HG03025 (cell line): ENCODE data around the gene UFSP1.
"Not testable (repeated sequence)": the region's sequence is repeated elsewhere in the genome, so short reads cannot be mapped to it uniquely, and the experiment has no call there.

Experiments used
- ATAC-seq: cut with Tn5 transposase; IDR thresholded peaks from one replicate; pipeline ENCODE4 v1.9.1; 2021; ENCODE audit warnings: mild to moderate bottlenecking, moderate library complexity; ENCODE audit not compliant: unreplicated experiment, low FRiP score

The UFSP1 gene

DNA sequence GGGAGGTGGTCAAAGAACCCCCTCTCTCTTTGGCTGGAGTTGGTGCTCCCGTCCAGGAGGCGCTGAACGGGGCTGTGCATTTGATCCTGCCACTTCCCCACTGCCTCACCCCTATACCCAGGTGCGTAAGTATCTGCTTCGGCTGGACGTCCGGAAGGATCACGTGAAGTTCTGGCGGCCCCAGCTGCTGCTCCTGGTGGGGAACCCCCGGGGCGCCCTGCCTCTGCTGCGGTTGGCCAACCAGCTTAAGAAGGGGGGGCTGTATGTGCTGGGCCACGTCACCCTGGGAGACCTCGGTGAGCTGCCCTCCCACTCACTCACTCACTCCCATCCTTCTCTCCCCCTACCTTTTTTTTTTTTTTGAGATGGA, 27.9 kb downstream of the UFSP1 start:
- no peak for ATAC-seq

DNA sequence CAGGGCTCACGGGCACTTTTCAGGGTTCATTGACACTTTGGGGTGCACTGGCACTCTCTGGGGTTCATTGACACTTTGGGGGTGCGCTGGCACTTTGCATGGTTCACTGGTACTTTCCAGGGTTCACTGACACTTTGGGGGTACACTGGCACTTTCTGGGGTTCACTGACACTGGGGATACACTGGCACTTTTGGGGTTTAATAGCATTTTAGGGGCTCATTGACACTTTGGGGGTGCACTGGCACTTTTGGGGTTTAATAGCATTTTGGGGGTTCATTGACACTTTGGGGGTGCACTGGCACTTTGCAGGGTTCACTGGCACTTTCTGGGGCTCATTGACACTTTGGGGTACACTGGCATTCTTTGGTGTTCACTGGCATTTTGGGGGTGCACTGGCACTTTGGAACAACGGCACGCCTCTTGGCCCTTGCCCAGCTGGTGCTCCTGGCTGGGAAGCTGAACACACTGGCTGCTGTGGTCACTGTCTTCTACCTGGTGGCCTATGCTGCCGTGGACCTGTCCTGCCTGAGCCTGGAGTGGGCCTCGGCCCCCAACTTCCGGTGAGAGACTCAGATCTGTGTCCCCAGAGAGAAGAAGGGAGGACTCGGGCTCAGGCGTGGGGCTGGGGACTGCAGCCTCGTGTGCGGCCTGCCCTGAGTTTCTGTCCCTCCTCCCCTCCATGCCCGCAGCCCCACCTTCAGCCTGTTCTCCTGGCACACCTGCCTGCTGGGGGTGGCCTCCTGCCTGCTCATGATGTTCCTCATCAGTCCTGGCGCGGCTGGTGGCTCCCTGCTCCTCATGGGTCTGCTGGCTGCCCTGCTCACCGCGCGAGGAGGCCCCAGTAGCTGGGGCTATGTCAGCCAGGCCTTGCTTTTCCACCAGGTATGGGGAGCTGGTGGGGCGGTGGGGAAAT, 28.6 kb downstream of the UFSP1 start:
- no peak for ATAC-seq

DNA sequence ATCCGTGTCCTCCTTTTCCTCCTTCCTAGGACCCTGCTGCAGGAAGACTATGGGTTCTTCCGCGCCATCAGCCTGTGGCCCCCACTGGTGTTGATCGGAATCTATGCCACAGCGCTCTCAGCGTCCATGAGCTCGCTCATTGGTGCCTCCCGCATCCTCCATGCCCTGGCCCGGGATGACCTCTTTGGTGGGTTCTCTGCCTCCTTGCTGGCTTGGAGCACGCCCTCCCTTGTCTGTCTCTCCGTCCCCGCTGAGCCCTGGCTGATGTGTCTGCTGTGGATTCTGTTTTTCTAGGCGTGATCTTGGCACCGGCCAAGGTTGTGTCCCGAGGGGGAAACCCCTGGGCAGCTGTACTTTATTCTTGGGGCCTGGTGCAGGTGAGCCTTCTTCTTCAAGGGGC, 29.7 kb downstream of the UFSP1 start:
- no peak for ATAC-seq

DNA sequence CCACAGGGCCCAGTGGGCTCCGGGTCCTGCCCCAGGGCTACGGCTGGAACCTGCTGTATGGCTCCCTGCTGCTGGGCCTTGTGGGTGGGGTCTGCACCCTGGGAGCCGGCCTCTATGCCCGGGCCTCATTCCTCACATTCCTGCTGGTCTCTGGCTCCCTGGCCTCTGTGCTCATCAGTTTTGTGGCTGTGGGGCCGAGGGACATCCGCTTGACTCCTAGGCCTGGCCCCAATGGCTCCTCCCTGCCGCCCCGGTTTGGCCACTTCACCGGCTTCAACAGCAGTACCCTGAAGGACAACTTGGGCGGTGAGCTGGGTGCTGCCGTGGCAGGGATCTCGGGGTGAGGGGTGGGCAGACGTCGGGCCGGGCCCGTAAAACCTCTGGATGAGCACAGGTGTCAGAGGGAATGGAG, 32.6 kb downstream of the UFSP1 start:
- no peak for ATAC-seq

DNA sequence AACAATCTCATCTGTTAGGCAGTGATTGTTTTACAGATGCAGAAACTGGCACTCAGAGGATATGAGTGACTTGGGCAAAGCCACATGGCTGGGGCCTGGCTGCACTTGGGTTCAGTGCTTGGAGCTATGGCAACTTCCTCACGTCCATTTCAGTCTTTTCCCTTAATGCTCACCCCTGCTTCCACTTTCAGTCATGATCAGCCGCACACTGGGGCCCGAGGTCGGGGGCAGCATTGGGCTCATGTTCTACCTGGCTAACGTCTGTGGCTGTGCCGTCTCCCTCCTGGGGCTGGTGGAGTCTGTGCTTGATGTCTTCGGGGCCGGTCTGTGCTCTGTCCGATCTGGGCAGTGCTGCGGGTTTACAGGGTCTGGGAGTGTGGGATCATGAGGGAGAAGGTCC, 34.0 kb downstream of the UFSP1 start:
- no peak for ATAC-seq

DNA sequence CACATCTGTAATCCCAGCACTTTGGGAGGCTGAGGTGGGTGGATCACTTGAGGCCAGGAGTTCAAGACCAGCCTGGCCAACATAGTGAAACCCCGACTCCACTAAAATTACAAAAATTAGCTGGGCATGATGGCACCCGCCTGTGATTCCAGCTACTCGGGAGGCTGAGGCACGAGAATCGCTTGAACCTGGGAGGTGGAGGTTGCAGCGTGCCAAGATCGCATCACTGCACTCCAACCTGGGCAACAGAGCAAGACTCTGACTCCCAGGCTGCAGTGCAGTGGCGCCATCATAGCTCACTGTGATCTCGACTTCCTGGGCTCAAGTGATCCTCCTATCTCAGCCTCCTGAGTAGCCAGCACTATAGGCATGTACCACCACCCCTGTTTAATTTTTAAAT, 34.6 kb downstream of the UFSP1 start:
- ATAC-seq, result not testable (repeated sequence)

DNA sequence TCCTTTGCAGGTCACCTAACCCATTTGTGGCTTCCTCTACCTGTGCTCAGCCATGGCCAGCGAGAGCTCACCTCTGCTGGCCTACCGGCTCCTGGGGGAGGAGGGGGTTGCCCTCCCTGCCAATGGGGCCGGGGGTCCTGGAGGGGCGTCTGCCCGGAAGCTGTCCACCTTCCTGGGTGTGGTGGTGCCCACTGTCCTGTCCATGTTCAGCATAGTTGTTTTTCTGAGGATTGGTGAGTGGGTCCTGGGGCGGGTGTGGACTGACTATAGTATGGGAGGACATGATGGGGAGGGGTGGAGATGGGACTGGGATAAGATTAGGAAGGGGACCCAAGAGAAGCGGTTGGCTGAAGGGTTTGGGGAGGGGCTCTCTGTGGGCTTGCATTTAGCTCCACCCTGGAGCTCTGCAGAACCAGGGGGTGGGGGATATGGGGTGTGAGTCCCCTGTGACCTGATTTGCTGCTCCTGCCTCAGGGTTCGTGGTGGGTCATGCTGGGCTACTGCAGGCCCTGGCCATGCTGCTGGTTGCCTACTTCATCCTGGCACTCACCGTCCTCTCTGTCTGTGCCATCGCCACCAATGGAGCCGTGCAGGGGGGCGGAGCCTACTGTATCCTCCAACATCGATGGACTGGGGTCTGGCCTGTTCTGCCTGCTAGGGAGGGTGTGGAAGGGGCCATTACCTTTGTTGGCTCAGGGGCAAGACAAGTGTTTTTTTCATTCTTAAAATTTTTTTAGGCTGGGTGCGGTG, 35.2 kb downstream of the UFSP1 start:
- ATAC-seq, result no peak

DNA sequence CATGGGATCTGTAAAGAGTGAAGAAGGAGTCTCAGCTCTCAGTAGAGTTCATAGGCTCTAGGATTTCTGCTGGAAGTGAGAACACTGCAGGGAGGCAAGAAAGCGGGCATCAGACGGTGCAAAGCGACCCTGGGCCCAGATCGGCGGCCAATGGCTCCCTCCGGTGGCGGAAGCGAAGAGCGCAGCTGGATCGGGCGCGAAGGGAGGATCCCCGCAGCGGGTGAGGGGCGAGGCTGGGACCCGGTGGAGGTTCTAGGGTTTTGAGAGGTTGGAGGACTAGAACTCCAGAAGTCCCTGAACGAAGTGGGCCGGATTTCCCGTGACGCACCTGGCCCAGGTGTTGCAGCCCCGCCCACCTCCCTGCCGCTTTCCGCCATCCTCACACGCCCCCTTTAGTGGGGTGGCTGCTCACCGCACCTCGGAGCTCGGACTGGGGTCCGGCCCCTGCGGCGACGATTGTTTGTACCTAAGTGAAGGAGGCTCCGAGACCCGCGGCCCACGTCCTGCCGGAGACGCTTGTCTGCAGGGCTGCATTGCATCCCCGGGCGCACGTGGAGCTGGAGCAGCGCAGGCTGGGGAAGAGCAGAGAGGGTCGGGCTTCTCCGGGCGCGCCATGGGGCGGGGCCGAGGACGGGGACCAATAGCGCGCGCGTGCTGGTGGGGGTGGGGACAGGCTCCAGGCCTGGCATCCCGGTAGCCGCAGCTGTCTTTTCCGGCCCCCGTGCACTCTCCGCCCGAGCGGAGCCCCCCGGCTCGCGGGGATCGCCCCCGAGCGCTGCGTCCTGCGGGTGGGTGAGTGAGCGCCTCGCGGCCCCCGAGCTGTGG, 37.3 kb downstream of the UFSP1 start, which contains the start of gene SLC12A9:
Gene SLC12A9, plus strand, starts transcription at position 666 of the 825 bp plus-strand sequence. CDS start 1,485 bp downstream, outside the sequence.
- ATAC-seq, result peak; percentile 92

DNA sequence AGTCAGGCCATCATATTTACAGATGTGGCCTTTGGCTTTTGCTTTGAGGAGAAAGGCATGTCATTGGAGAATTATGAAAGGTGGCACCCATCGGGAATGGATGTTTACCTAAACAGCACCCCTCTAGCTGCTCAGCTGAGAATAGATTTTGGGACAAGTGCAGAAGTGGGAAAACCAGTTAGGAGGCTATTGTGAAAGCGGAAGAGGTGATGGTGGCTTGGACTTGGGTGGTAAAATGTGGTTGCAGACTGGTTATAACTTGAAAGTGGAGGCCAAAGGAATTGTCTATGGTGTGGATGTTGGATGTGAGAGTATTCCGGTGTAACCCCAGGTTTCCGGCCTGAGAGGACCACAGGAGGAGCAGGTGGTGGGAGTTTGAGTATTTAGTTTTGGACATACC, 42.2 kb downstream of the UFSP1 start:
- no peak for ATAC-seq

DNA sequence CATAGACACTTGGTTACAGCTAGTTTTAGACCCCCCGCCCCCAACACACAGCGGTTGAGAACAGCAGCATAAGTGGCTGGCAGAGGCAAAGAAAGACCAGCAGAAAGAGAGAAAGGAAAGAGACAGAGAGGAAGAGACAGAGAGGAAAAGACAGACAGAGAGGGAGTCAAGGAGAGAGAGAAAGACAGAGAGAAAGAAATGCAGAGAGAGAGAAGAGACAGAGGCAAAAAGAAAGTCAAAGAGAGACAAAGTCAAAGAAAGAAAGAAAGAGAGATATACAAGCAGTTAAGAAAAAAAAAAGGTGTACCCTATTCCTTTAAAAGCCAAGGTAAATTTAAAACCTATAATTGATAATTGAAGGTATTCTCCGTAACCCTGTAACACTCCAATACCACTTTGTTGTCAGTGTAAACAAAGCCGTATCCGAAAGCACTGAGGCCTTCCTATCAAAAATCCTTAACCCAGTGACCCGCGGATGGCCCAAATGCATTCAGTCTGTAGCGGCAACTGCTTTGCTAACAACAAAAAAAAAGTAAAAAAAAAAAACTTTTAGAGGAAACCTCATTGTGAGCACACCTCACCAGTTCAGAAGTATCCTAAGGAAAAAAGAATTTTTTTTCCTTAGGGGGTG, 48.9 kb downstream of the UFSP1 start:
- no peak for ATAC-seq

DNA sequence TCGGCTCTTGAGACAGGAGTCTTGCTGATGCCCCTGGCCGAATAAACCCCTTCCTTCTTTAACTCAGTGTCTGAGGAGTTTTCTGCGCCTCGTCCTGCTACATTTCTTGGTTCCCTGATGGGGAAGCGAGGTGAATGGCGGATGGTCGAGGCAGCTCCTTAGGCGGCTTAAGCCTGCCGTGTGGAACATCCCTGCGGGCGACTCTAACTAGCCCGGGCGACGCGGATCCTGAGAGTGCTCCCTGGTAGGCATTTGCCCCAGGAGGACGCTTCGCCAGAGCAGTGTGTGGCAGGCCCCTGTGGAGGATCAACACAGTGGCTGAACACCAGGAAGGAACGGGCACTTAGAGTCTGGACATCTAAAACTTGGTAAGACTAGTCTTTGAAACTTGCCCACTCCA, 50.2 kb downstream of the UFSP1 start:
- no peak for ATAC-seq
